Measurements from ENCODE around the gene NUAK1. TPM values are rescaled to one million over a fixed set of nuclear protein-coding genes. Genes with fewer than 3 reads are reported as not detected.

NUAK1 gene
- total RNA-seq, 1 experiment from 2014 or later: 10.1 TPM

DNA sequence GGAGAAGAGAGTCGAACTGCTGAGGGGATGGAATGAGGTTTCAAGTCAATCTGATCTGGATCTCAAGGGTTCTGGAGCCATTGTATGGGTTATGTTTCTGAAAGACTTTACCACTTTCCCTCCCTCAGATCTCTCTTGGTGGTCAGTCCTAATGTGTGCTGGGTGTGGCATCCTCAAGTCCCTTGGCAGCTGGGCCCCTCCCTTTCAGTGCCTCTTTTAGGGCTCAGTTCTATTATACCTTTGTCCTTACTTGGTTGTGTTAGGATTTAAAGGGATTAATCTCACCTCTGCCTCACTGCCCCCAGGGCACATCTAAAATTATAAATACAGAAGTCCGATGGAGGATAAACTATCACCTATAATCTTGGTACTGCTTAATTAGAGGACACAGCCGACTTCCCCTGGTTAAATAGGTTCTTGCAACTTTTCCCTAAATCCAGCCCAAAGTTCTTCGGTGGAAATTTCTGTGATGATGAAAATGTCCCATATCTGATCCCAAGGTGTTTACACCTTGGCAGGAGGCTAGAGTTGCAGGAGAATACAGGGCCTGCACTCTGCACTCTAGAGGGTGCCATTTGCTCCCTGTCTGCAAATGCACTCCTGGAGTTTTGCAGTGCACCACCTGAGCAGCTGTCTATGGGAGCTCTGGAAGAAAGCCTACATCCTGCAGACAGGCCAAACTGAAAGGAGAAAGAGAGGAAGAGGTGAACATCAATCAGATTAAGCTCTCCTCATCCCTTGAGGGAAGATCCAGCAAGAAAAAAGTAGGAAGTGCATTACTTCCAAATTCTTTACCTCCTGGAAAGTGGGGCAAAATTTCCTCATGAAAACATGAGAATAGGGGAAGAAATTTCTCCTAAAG is 106.8 kb downstream of the NUAK1 start:
- no peaks in the 10 kb centered on the region for H3K27me3 Mint-ChIP-seq (ENCODE audit: low read depth)
- Histone ChIP-seq H3K79me2 (ENCODE audit: insufficient read depth, low read length) (no peaks in the 10 kb centered on the region), H3K56ac (ENCODE audit: insufficient read length, low read depth, low read length) (no peak overlapping the region), H4K5ac (ENCODE audit: insufficient read length, low read depth, low read length) (no peak overlapping the region), H3K9ac (ENCODE audit: extremely low read depth, insufficient read length, low read length) (no peak overlapping the region), H3K27ac (ENCODE audit: insufficient read length, low read depth, low read length) (no peak overlapping the region), H2BK5ac (ENCODE audit: insufficient read length, low read length) (no peak overlapping the region), H3K14ac (ENCODE audit: insufficient read depth, low read length) (no peak overlapping the region), H4K20me1 (ENCODE audit: control insufficient read depth, insufficient read depth, insufficient read length) (no peaks in the 10 kb centered on the region), H3K23me2 (ENCODE audit: insufficient read length, low read depth, low read length, poor library complexity, severe bottlenecking) (no peaks in the 10 kb centered on the region), H3K79me1 (ENCODE audit: insufficient read depth, low read depth, low read length, poor library complexity, severe bottlenecking) (no peaks in the 10 kb centered on the region), H2BK120ac (ENCODE audit: low read depth, low read length, poor library complexity, severe bottlenecking) (no peak overlapping the region), H3K18ac (ENCODE audit: insufficient read length, low read depth, low read length) (no peak overlapping the region), H2AFZ (ENCODE audit: low read length) (no peak overlapping the region), H3K27me3 (ENCODE audit: insufficient read depth, low read length) (no peaks in the 10 kb centered on the region), H2BK15ac (ENCODE audit: low read depth, low read length) (no peak overlapping the region), H2BK12ac (ENCODE audit: insufficient read length, low read depth, low read length) (no peak overlapping the region), H2BK20ac (ENCODE audit: low read depth, low read length, poor library complexity, severe bottlenecking) (no peak overlapping the region), H4K8ac (replicated peaks; ENCODE audit: insufficient read length, low read depth, low read length) (no peak overlapping the region), H3K4ac (ENCODE audit: low read depth, low read length) (no peak overlapping the region), H2AK5ac (ENCODE audit: insufficient read length, low read length) (no peak overlapping the region), H3K9me3 (ENCODE audit: control insufficient read depth, low read depth, low read length) (no peaks in the 10 kb centered on the region), H3T11ph (ENCODE audit: low read length) (no peak overlapping the region), H3K4me1 (ENCODE audit: insufficient read depth, low read length) (peaks cover 4% of the 10 kb centered on the region; the same call in 1 of the 2 replicates), H3K23ac (ENCODE audit: insufficient read length, low read depth, low read length) (no peak overlapping the region), H4K91ac (ENCODE audit: insufficient read length, low read depth, low read length) (no peak overlapping the region), H3K4me2 (ENCODE audit: insufficient read depth, insufficient read length, low read length) (no peak overlapping the region)
- no peak overlapping the region for H3K4me3 Mint-ChIP-seq
- TF ChIP-seq, protein P1, sequence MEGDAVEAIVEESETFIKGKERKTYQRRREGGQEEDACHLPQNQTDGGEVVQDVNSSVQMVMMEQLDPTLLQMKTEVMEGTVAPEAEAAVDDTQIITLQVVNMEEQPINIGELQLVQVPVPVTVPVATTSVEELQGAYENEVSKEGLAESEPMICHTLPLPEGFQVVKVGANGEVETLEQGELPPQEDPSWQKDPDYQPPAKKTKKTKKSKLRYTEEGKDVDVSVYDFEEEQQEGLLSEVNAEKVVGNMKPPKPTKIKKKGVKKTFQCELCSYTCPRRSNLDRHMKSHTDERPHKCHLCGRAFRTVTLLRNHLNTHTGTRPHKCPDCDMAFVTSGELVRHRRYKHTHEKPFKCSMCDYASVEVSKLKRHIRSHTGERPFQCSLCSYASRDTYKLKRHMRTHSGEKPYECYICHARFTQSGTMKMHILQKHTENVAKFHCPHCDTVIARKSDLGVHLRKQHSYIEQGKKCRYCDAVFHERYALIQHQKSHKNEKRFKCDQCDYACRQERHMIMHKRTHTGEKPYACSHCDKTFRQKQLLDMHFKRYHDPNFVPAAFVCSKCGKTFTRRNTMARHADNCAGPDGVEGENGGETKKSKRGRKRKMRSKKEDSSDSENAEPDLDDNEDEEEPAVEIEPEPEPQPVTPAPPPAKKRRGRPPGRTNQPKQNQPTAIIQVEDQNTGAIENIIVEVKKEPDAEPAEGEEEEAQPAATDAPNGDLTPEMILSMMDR (conservative IDR thresholded peaks at IDR 0.05): peak; percentile 17; the same call in 1 of the 3 replicates
- no peaks in the 10 kb centered on the region for H3K36me3 Mint-ChIP-seq (ENCODE audit: insufficient read depth in 1 of 3, low read depth in 3 of 3)
- DNase-seq: no peak
- no peaks in the 10 kb centered on the region for H3K9me3 Mint-ChIP-seq
- H3K4me1 Mint-ChIP-seq: peaks cover 10 to 12% of the 10 kb centered on the region in 2 experiments
- no CpG with 5 or more reads among the region's 4 CpGs for WGBS (ENCODE audit: extremely low coverage, insufficient read length, low lambda C conversion rate)
- no peak overlapping the region for H3K27ac Mint-ChIP-seq

Measured in H9 (cell line).